ENCODE data around the gene CLRN2. TPM values are rescaled to one million over a fixed set of nuclear protein-coding genes. Genes with fewer than 3 reads are reported as not detected.

Gene CLRN2
- total and polyA plus RNA-seq, 4 donors, result 0.19 TPM; not detected in 3

- H3K4me1 ChIP-seq (ENCODE audit: control insufficient read depth in 4 of 4, insufficient read depth in 4 of 4, low read length in 3 of 4), result peaks cover 4 to 53% (median 38%) of the 10 kb centered on the region in 4 donors
- peak overlapping the region; percentile 80 to 95 (median 87) for H3K4me3 ChIP-seq (ENCODE audit: low read depth in 1 of 3, low read length in 3 of 3)
- no peaks in the 10 kb centered on the region for H3K27me3 ChIP-seq (ENCODE audit: control insufficient read depth in 4 of 4, insufficient read depth in 4 of 4, low read length in 3 of 4)
- no peak for TF ChIP-seq ATF3 (IDR thresholded peaks at IDR 0.05)
- TF ChIP-seq REST (IDR thresholded peaks at IDR 0.05), result no peak
- no peak for TF ChIP-seq HNF4A (conservative IDR thresholded peaks at IDR 0.05)
- TF ChIP-seq CTCF (IDR thresholded peaks at IDR 0.05; ENCODE audit: low read depth, low read length, missing input control), result no peak
- no peak for TF ChIP-seq FOXA1 (IDR thresholded peaks at IDR 0.05)
- no peak for TF ChIP-seq RAD21 (IDR thresholded peaks at IDR 0.05)
- no peak for TF ChIP-seq MAX (IDR thresholded peaks at IDR 0.05)
- TF ChIP-seq GABPA (IDR thresholded peaks at IDR 0.05 in 1 of 2, conservative IDR thresholded peaks at IDR 0.05 in 1 of 2), result no peak
- H3K36me3 ChIP-seq (ENCODE audit: control insufficient read depth in 4 of 4, insufficient read depth in 3 of 4, low read depth in 1 of 4, low read length in 3 of 4), result peaks cover 3 to 9% (median 6%) of the 10 kb centered on the region in 4 donors
- under 1% methylated on average over 32 of the region's 32 CpGs for WGBS
- no peaks in the 10 kb centered on the region for H3K9me3 ChIP-seq (ENCODE audit: control insufficient read depth in 4 of 4, low read length in 3 of 4)
- H3K27ac ChIP-seq (ENCODE audit: low read depth in 1 of 2, low read length in 2 of 2), result peak overlapping the region; percentile 91
- peak; percentile 47 for DNase-seq (ENCODE audit: low spot score)
- H3K9ac ChIP-seq (ENCODE audit: low read depth in 1 of 2, low read length in 2 of 2), result peak overlapping the region; percentile 91 to 92
Observed at GRCh38 chr4:17511509-17511949, 3.4 kb upstream of the CLRN2 start.

GRCh38 chr4:17511950-17512795 lies 2.8 kb upstream of the CLRN2 start, which contains the start of gene QDPR:
Gene QDPR (minus strand): TSS chr4:17512090. CDS start chr4:17512054, 36 bp downstream.
- H3K4me3 ChIP-seq (ENCODE audit: low read depth in 1 of 3, low read length in 3 of 3), result peak within 1 kb of the TSS; percentile 80 to 95 (median 87)
- peak within 1 kb of the TSS; percentile 91 to 92 for H3K9ac ChIP-seq (ENCODE audit: low read depth in 1 of 2, low read length in 2 of 2)
- H3K36me3 ChIP-seq (ENCODE audit: control insufficient read depth in 4 of 4, insufficient read depth in 3 of 4, low read depth in 1 of 4, low read length in 3 of 4), result peaks cover 1 to 8% (median 4%) of the 10 kb centered on the region in 4 donors
- no peaks in the 10 kb centered on the region for H3K9me3 ChIP-seq (ENCODE audit: control insufficient read depth in 4 of 4, low read length in 3 of 4)
- TF ChIP-seq RXRA (IDR thresholded peaks at IDR 0.05) (no peak), RAD21 (IDR thresholded peaks at IDR 0.05) (peak; percentile 40 to 49), NR2F2 (IDR thresholded peaks at IDR 0.05) (no peak), REST (IDR thresholded peaks at IDR 0.05) (no peak), GABPA (IDR thresholded peaks at IDR 0.05 in 1 of 2, conservative IDR thresholded peaks at IDR 0.05 in 1 of 2) (no peak), TAF1 (conservative IDR thresholded peaks at IDR 0.05) (no peak), CTCF (IDR thresholded peaks at IDR 0.05; ENCODE audit: low read depth, low read length, missing input control) (peak; percentile 42), HNF4A (conservative IDR thresholded peaks at IDR 0.05) (peak in 1 of 2 donors; percentile 26), YY1 (IDR thresholded peaks at IDR 0.05) (no peak), FOXA1 (IDR thresholded peaks at IDR 0.05) (no peak), JUND (IDR thresholded peaks at IDR 0.05) (no peak), MAX (IDR thresholded peaks at IDR 0.05) (no peak), SP1 (IDR thresholded peaks at IDR 0.05) (peak; percentile 32)
- 2% methylated on average over 65 of the region's 65 CpGs for WGBS
- peak; percentile 80 for DNase-seq (ENCODE audit: low spot score)
- peaks cover 4 to 58% (median 40%) of the 10 kb centered on the region in 4 donors for H3K4me1 ChIP-seq (ENCODE audit: control insufficient read depth in 4 of 4, insufficient read depth in 4 of 4, low read length in 3 of 4)
- H3K27me3 ChIP-seq (ENCODE audit: control insufficient read depth in 4 of 4, insufficient read depth in 4 of 4, low read length in 3 of 4), result no peaks in the 10 kb centered on the region
- H3K27ac ChIP-seq (ENCODE audit: low read depth in 1 of 2, low read length in 2 of 2), result peak within 1 kb of the TSS; percentile 91

All from liver (tissue), 9 donors.